ENCODE measurements around the gene DCXR.

Gene DCXR

DNA sequence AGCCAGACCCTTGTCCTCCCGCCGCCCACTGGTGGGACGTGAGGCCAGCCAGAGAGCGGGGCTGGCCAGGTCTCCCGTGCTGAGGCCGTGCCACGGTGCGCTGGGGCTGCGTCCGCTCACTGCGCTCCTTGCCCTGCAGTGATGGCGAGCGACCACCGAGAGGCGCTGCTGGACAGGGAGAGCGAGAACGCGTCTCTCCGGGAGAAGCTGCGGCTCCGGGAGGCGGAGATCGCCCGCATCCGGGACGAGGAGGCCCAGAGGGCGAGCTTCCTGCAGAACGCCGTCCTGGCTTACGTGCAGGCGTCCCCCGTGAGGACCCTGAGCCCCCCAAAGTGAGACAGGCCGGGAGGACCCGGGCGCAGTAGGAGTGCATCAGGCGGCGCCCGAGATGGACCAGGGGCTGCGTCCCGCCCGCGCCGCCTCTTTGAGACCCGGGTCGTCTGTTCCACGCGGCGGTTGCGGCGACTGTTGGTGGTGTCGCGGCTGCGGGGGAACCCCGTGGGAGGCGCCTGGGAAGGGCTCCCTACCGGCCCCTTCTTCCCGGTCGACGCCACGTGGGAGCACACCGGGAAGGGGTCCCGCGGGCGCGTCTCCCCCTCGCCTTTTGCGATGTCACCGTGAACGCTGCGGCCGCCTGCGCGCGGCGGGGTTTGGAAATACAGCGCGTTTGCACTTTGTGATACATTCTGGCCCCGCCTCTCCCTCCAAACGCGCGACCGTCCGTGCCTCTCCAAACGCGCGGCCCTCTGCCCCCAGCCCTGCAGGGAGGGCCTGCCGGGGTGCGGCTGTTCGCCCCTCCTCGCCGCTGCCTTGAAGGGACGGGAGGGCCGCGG, 6.8 kb downstream of the DCXR start (continued):
- no peak for TF ChIP-seq MEIS1 (CRISPR knock-in tag; IDR thresholded peaks at IDR 0.05; ENCODE audit: borderline replicate concordance)
- TF ChIP-seq ZNF19 (tag by site-specific recombination; IDR thresholded peaks at IDR 0.05; ENCODE audit: low read depth), result no peak
- no peak for TF ChIP-seq TCF7L2 (IDR thresholded peaks at IDR 0.05; ENCODE audit: borderline replicate concordance, low read depth, low read length)
- no peak for TF ChIP-seq MZF1 (tag by site-specific recombination; IDR thresholded peaks at IDR 0.05; ENCODE audit: borderline replicate concordance)
- TF ChIP-seq, protein P1, sequence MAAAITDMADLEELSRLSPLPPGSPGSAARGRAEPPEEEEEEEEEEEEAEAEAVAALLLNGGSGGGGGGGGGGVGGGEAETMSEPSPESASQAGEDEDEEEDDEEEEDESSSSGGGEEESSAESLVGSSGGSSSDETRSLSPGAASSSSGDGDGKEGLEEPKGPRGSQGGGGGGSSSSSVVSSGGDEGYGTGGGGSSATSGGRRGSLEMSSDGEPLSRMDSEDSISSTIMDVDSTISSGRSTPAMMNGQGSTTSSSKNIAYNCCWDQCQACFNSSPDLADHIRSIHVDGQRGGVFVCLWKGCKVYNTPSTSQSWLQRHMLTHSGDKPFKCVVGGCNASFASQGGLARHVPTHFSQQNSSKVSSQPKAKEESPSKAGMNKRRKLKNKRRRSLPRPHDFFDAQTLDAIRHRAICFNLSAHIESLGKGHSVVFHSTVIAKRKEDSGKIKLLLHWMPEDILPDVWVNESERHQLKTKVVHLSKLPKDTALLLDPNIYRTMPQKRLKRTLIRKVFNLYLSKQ (tag by site-specific recombination; IDR thresholded peaks at IDR 0.05; ENCODE audit: borderline replicate concordance), result no peak
- TF ChIP-seq, protein P2, sequence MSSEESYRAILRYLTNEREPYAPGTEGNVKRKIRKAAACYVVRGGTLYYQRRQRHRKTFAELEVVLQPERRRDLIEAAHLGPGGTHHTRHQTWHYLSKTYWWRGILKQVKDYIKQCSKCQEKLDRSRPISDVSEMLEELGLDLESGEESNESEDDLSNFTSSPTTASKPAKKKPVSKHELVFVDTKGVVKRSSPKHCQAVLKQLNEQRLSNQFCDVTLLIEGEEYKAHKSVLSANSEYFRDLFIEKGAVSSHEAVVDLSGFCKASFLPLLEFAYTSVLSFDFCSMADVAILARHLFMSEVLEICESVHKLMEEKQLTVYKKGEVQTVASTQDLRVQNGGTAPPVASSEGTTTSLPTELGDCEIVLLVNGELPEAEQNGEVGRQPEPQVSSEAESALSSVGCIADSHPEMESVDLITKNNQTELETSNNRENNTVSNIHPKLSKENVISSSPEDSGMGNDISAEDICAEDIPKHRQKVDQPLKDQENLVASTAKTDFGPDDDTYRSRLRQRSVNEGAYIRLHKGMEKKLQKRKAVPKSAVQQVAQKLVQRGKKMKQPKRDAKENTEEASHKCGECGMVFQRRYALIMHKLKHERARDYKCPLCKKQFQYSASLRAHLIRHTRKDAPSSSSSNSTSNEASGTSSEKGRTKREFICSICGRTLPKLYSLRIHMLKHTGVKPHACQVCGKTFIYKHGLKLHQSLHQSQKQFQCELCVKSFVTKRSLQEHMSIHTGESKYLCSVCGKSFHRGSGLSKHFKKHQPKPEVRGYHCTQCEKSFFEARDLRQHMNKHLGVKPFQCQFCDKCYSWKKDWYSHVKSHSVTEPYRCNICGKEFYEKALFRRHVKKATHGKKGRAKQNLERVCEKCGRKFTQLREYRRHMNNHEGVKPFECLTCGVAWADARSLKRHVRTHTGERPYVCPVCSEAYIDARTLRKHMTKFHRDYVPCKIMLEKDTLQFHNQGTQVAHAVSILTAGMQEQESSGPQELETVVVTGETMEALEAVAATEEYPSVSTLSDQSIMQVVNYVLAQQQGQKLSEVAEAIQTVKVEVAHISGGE (tag by site-specific recombination; conservative IDR thresholded peaks at IDR 0.05; ENCODE audit: low read depth), result peak; percentile 25; the same call in 1 of the 2 replicates
- no peak for TF ChIP-seq ZNF548 (tag by site-specific recombination; IDR thresholded peaks at IDR 0.05)
- no peak for TF ChIP-seq ZNF549 (tag by site-specific recombination; IDR thresholded peaks at IDR 0.05)
- TF ChIP-seq OSR2 (tag by site-specific recombination; IDR thresholded peaks at IDR 0.05), result no peak
- no peak for TF ChIP-seq ZNF664 (tag by site-specific recombination; IDR thresholded peaks at IDR 0.05)
- no peak for TF ChIP-seq ZNF221 (tag by site-specific recombination; IDR thresholded peaks at IDR 0.05; ENCODE audit: borderline replicate concordance)
- no peak for TF ChIP-seq ZNF354C (tag by site-specific recombination; IDR thresholded peaks at IDR 0.05; ENCODE audit: borderline replicate concordance, low read depth)
- 0 out of 2 replicates have a peak, but pooled peaks have one; percentile 72 for TF ChIP-seq ZSCAN30 (tag by site-specific recombination; IDR thresholded peaks at IDR 0.05)
- peak; percentile 53 for TF ChIP-seq ZNF341 (tag by site-specific recombination; IDR thresholded peaks at IDR 0.05; ENCODE audit: low read depth)
- no peak for TF ChIP-seq ZNF677 (tag by site-specific recombination; IDR thresholded peaks at IDR 0.05)
- TF ChIP-seq, protein P3, sequence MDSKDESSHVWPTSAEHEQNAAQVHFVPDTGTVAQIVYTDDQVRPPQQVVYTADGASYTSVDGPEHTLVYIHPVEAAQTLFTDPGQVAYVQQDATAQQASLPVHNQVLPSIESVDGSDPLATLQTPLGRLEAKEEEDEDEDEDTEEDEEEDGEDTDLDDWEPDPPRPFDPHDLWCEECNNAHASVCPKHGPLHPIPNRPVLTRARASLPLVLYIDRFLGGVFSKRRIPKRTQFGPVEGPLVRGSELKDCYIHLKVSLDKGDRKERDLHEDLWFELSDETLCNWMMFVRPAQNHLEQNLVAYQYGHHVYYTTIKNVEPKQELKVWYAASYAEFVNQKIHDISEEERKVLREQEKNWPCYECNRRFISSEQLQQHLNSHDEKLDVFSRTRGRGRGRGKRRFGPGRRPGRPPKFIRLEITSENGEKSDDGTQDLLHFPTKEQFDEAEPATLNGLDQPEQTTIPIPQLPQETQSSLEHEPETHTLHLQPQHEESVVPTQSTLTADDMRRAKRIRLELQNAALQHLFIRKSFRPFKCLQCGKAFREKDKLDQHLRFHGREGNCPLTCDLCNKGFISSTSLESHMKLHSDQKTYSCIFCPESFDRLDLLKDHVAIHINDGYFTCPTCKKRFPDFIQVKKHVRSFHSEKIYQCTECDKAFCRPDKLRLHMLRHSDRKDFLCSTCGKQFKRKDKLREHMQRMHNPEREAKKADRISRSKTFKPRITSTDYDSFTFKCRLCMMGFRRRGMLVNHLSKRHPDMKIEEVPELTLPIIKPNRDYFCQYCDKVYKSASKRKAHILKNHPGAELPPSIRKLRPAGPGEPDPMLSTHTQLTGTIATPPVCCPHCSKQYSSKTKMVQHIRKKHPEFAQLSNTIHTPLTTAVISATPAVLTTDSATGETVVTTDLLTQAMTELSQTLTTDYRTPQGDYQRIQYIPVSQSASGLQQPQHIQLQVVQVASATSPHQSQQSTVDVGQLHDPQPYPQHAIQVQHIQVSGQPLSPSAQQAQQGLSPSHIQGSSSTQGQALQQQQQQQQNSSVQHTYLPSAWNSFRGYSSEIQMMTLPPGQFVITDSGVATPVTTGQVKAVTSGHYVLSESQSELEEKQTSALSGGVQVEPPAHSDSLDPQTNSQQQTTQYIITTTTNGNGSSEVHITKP (tag by site-specific recombination; IDR thresholded peaks at IDR 0.05), result 0 out of 2 replicates have a peak, but pooled peaks have one; percentile 23
- peak; percentile 40; the same call in 1 of the 2 replicates for TF ChIP-seq ZNF843 (tag by site-specific recombination; IDR thresholded peaks at IDR 0.05)
- TF ChIP-seq ZNF175 (tag by site-specific recombination; IDR thresholded peaks at IDR 0.05), result no peak
- TF ChIP-seq ZNF610 (tag by site-specific recombination; IDR thresholded peaks at IDR 0.05; ENCODE audit: borderline replicate concordance), result no peak
- no peak for TF ChIP-seq ZNF473 (tag by site-specific recombination; IDR thresholded peaks at IDR 0.05)
- no peak for TF ChIP-seq ZNF239 (tag by site-specific recombination; IDR thresholded peaks at IDR 0.05)
- TF ChIP-seq ZNF530 (tag by site-specific recombination; IDR thresholded peaks at IDR 0.05; ENCODE audit: low read depth), result no peak
- TF ChIP-seq ZNF366 (tag by site-specific recombination; conservative IDR thresholded peaks at IDR 0.05), result 0 out of 2 replicates have a peak, but pooled peaks have one; percentile 16
- TF ChIP-seq, protein P4, sequence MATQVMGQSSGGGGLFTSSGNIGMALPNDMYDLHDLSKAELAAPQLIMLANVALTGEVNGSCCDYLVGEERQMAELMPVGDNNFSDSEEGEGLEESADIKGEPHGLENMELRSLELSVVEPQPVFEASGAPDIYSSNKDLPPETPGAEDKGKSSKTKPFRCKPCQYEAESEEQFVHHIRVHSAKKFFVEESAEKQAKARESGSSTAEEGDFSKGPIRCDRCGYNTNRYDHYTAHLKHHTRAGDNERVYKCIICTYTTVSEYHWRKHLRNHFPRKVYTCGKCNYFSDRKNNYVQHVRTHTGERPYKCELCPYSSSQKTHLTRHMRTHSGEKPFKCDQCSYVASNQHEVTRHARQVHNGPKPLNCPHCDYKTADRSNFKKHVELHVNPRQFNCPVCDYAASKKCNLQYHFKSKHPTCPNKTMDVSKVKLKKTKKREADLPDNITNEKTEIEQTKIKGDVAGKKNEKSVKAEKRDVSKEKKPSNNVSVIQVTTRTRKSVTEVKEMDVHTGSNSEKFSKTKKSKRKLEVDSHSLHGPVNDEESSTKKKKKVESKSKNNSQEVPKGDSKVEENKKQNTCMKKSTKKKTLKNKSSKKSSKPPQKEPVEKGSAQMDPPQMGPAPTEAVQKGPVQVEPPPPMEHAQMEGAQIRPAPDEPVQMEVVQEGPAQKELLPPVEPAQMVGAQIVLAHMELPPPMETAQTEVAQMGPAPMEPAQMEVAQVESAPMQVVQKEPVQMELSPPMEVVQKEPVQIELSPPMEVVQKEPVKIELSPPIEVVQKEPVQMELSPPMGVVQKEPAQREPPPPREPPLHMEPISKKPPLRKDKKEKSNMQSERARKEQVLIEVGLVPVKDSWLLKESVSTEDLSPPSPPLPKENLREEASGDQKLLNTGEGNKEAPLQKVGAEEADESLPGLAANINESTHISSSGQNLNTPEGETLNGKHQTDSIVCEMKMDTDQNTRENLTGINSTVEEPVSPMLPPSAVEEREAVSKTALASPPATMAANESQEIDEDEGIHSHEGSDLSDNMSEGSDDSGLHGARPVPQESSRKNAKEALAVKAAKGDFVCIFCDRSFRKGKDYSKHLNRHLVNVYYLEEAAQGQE (tag by site-specific recombination; IDR thresholded peaks at IDR 0.05), result no peak
- peak; percentile 95 for TF ChIP-seq GLIS2 (tag by site-specific recombination; IDR thresholded peaks at IDR 0.05)
- TF ChIP-seq HOXC10 (CRISPR knock-in tag; IDR thresholded peaks at IDR 0.05), result no peak
- no peak for TF ChIP-seq ZNF624 (tag by site-specific recombination; IDR thresholded peaks at IDR 0.05)
- no peak for TF ChIP-seq ZNF211 (tag by site-specific recombination; IDR thresholded peaks at IDR 0.05; ENCODE audit: low read depth)
